ENCODE measurements around the gene FNDC11. TPM values are rescaled to one million over a fixed set of nuclear protein-coding genes. Genes with fewer than 3 reads are reported as not detected.

Gene FNDC11
- total RNA-seq, 2 donors from 2014 or later: 0.66 to 2.9 TPM

DNA sequence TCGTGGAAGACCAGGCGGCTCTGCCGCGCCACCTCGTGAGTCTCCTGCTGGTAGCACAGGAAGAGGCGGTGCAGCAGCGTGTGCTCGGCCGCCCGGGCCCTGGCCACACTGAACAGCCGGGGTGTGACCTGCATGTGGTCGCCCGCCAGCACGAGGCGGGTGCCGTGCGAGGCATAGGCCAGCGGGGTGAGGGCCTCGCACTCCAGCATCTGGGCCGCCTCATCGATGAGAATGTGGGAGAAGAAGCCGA is 13.1 kb downstream of the FNDC11 start:
- H3K36me3 ChIP-seq (replicated peaks in 1 of 2; ENCODE audit: insufficient read depth in 1 of 2, low read depth in 2 of 2): no peaks in the 10 kb centered on the region
- H3K4me3 ChIP-seq: no peak overlapping the region
- H3K9me3 ChIP-seq: no peaks in the 10 kb centered on the region
- no peak overlapping the region for H3K27ac ChIP-seq
- 65 to 96% methylated on average over 14 to 15 of the region's 22 CpGs for WGBS, 2 donors
- ATAC-seq: no peak
- no peak for DNase-seq
- TF ChIP-seq, protein P1, sequence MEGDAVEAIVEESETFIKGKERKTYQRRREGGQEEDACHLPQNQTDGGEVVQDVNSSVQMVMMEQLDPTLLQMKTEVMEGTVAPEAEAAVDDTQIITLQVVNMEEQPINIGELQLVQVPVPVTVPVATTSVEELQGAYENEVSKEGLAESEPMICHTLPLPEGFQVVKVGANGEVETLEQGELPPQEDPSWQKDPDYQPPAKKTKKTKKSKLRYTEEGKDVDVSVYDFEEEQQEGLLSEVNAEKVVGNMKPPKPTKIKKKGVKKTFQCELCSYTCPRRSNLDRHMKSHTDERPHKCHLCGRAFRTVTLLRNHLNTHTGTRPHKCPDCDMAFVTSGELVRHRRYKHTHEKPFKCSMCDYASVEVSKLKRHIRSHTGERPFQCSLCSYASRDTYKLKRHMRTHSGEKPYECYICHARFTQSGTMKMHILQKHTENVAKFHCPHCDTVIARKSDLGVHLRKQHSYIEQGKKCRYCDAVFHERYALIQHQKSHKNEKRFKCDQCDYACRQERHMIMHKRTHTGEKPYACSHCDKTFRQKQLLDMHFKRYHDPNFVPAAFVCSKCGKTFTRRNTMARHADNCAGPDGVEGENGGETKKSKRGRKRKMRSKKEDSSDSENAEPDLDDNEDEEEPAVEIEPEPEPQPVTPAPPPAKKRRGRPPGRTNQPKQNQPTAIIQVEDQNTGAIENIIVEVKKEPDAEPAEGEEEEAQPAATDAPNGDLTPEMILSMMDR (IDR thresholded peaks at IDR 0.05): no peak
- TF ChIP-seq POLR2A (IDR thresholded peaks at IDR 0.05): no peak
- H3K4me1 ChIP-seq: peaks cover 6% of the 10 kb centered on the region
- intact Hi-C loops (cut with DNase I): no loop called here
- H3K27me3 ChIP-seq: no peaks in the 10 kb centered on the region

DNA sequence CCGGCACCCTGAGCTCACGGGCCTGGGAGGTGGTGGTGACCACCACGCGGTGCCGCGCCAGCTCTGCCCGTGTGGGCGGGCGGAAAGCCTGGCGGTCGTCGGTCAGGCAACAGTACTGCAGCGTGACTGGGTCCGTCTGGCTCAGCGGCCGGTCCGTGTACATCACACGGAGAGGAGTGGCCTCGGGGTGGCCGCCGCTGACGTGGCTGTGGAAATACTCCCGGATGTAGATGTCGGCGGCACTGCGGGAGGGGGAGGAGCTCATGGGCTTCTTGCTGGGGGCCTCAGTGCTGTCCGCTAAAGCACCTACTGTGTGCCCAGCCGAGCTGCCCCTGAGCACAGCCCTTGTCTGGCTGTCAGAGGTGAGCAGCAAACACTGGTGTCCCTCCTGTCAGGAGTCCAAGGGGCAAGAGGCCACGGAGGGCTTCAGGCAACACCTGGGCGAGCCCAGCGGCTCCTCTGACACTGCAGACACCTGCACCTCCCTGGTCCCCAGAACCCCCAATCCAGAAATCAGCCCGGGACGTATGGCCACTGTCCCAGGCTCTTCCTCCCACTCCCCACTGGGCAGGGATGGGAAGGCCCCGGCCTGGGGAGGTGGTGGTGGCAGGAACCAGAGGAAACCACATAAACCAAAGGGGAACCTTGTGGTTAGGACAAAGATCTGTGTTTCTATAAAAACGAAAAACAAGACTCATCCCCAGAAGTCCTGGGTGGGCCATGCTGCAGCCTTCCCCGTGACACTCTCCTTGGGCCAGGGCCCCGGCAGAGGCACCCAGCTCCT is 13.6 kb downstream of the FNDC11 start:
- Histone ChIP-seq H3K9me3 (no peaks in the 10 kb centered on the region), H3K4me3 (no peak overlapping the region), H3K4me1 (peaks cover 6% of the 10 kb centered on the region), H3K27ac (no peak overlapping the region), H3K27me3 (no peaks in the 10 kb centered on the region), H3K36me3 (replicated peaks in 1 of 2; ENCODE audit: insufficient read depth in 1 of 2, low read depth in 2 of 2) (no peaks in the 10 kb centered on the region)
- WGBS, 2 donors: 77 to 91% methylated on average over 18 to 37 of the region's 37 CpGs
- TF ChIP-seq, protein P1 (IDR thresholded peaks at IDR 0.05): no peak
- TF ChIP-seq POLR2A (IDR thresholded peaks at IDR 0.05): no peak
- peak in 1 of 4 donors; percentile 58 for DNase-seq
- intact Hi-C loops (cut with DNase I): no loop called here
- no peak for ATAC-seq

DNA sequence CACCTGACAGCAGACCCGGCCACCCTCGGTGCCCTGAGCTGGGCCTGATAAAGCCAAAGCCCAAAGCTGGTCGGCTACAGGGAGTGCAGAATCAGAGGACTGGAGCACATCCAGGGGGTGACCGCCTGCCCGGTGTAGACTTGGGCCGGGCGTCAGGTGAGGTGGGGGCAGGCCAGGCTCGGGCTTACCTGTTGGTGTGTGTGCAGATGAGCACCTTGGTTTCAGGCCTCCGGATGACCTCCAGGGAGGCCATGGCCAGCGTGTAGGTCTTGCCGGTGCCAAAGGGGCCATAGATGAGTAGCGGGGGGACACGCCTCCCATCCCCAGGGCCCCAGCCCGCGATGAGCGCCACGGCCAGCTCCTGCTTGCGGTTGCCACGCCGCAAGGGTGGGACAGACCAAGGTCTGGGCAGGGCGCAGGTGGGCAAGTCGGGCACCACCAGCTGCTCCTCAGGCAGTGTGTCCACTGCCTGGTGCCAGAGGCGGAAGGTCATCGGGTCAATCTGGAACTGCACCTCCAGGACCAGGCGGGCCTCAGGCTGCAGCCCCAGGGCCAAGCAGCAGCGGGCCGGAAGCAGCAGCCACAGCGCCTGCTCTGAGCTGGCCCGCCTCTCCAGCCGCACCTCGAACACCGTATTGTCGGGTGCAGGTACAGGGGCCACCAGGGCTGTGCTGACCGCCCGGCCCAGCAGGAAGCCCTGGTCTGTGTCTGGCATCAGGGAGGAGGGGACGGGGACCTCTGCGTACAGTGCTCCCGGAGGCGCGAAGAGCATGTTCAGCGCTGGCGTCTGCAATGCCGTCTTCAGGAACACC is 14.4 kb downstream of the FNDC11 start:
- TF ChIP-seq POLR2A (IDR thresholded peaks at IDR 0.05): no peak
- TF ChIP-seq, protein P1 (IDR thresholded peaks at IDR 0.05): no peak
- WGBS, 2 donors: 75 to 96% methylated on average over 19 to 38 of the region's 43 CpGs
- H3K9me3 ChIP-seq: no peaks in the 10 kb centered on the region
- H3K36me3 ChIP-seq (replicated peaks in 1 of 2; ENCODE audit: insufficient read depth in 1 of 2, low read depth in 2 of 2): no peaks in the 10 kb centered on the region
- ATAC-seq (no peak), DNase-seq (no peak)
- intact Hi-C loops (cut with DNase I): no loop called here
- H3K27me3 ChIP-seq: no peaks in the 10 kb centered on the region
- H3K4me1 ChIP-seq: peaks cover 13% of the 10 kb centered on the region
- H3K4me3 ChIP-seq: no peak overlapping the region
- H3K27ac ChIP-seq: no peak overlapping the region

DNA sequence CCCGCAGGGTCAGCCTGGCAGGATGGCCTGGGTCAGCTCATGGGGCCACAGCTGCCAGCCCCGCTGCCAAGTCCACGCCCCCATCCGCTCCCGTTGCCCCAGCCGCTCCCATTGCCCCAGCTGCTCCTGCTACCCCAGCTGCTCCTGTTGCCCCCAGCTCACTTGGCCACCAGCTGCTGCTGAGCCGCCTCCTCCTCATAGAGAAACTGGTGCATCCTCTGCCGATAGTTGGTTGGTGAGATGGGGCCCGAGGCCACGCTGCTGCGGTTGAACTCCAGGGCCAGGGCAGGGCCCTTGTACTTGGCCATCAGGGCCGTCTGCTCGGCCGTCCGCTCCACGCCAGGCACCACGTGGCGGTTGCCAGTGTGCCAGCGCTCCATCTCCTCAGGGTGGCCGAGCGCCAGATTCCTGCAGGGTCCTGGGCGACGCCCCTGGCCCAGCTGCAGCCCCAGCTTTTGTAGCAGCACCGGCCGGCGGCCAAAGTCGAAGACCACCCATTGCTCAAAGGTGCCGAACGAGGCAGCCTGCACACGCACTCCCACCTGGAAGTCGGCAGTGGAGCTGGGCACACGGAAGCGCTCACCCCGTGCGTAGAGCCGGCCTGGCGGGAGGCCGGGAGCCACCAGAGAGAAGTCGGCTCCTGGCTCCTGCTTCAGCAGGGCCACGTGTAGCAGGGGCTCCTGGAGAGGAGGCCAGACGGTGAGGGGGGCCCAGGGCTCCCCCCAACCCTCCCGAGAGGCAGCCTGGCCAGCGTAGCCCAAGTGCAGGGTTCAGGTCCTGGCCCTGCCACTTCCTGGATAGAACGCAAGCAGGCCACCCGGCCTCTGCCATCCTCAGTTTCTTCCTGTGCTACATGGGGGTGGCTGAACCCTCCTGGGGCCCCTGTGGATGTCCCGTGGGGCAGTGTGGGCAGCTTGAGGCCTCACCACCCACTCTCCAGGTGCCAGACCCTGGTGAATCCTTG is 15.3 kb downstream of the FNDC11 start:
- Histone ChIP-seq H3K4me3 (no peak overlapping the region), H3K27ac (no peak overlapping the region), H3K9me3 (no peaks in the 10 kb centered on the region), H3K36me3 (replicated peaks in 1 of 2; ENCODE audit: insufficient read depth in 1 of 2, low read depth in 2 of 2) (no peaks in the 10 kb centered on the region), H3K4me1 (peaks cover 16% of the 10 kb centered on the region), H3K27me3 (no peaks in the 10 kb centered on the region)
- ATAC-seq: no peak
- no peak for DNase-seq
- 88 to 90% methylated on average over 2 to 41 of the region's 46 CpGs for WGBS, 2 donors
- TF ChIP-seq POLR2A (IDR thresholded peaks at IDR 0.05): no peak
- TF ChIP-seq, protein P1 (IDR thresholded peaks at IDR 0.05): no peak
- intact Hi-C loops (cut with DNase I): no loop called here
